HepG2 (cell line): Measurements from ENCODE around the gene MIB2. TPM values are rescaled to one million over a fixed set of nuclear protein-coding genes. Genes with fewer than 3 reads are reported as not detected.

ENCODE experiments used
- ATAC-seq: fragments of 200-7000 bp; cut with Tn5 transposase; 3 replicates; pipeline ENCODE4 v1.9.1; 2020; ENCODE audit warnings: mild to moderate bottlenecking, moderate library complexity
- BruUV-seq: library from RNA; stranded (reverse); fragments of 400-500 nt; replicated peaks from 2 replicates; lab custom pipeline; 2021; lab: Mats Ljungman, UMichigan
- CTCF ChIA-PET: fragments of 300-600 bp; formaldehyde crosslinking; extraction: SDS; loops from one replicate; lab custom pipeline; 2021; ENCODE audit warnings: low total read pairs, inconsistent platforms, low intra/inter-chr PET ratio; lab: Yijun Ruan, JAX
- POLR2A ChIA-PET: fragments of 350-600 bp; sonication (Branson Sonifier 250); formaldehyde crosslinking; loops from one replicate; lab custom pipeline; 2020; ENCODE audit warnings: antibody characterized with exemption, inconsistent platforms; lab: Yijun Ruan, JAX
- DNase-seq: peaks from one replicate; pipeline ENCODE4 v3.0.0-alpha.2; 2015; ENCODE audit warnings: low spot score
- FAIRE-seq: peaks from 3 replicates; lab custom pipeline; 2011; peaks lifted over from hg19 to GRCh38; lab: Jason Lieb, UNC
- H2AFZ ChIP-seq: one replicate; pipeline ENCODE4 v1.6.1; 2011; ENCODE audit warnings: low read length, inconsistent platforms
- H3K27ac ChIP-seq: fragments of 300-600 bp; 3 replicates; pipeline ENCODE4 v1.8.0; 2011; ENCODE audit warnings: mixed run types, mild to moderate bottlenecking, mixed read lengths, low read length, inconsistent platforms; ENCODE audit not compliant: insufficient read depth; ENCODE audit errors: extremely low read length
- H3K27me3 ChIP-seq, 2 experiments: fragments of 200-600 bp in 1 of 2; 2 replicates in 1 of 2; 3 replicates in 1 of 2; pipeline versions ENCODE4 v1.6.0 to v1.8.0; 2011; ENCODE audit warnings: low read length in 2 of 2, mild to moderate bottlenecking in 2 of 2, moderate library complexity in 2 of 2, inconsistent platforms in 1 of 2; ENCODE audit not compliant: insufficient read depth in 2 of 2, control insufficient read depth in 1 of 2
- H3K36me3 ChIP-seq, 2 experiments: fragments of 200-600 bp in 1 of 2; replicated peaks in 1 of 2; 2 replicates in 1 of 2; 3 replicates in 1 of 2; pipeline versions ENCODE4 v1.5.1 to v1.8.0; 2011; ENCODE audit warnings: low read length in 2 of 2, inconsistent platforms in 1 of 2; ENCODE audit not compliant: insufficient read depth in 2 of 2, control insufficient read depth in 1 of 2
- H3K4me1 ChIP-seq: 2 replicates; pipeline ENCODE4 v1.5.1; 2012; ENCODE audit warnings: low read length, inconsistent platforms; ENCODE audit not compliant: insufficient read depth
- H3K4me2 ChIP-seq: 2 replicates; pipeline ENCODE4 v1.6.0; 2011; ENCODE audit warnings: low read depth, low read length, inconsistent platforms
- H3K4me3 ChIP-seq, 3 experiments: fragments of 200-600 bp in 1 of 3; sonication (generic), shearing (Covaris generic) in 1 of 3; replicated peaks in 1 of 3; 2 replicates each; pipeline ENCODE4 v1.5.1; 2011 to 2016; ENCODE audit warnings: low read length in 3 of 3, inconsistent platforms in 2 of 3, low read depth in 2 of 3, mild to moderate bottlenecking in 2 of 3, control low read depth in 1 of 3, mixed read lengths in 1 of 3; ENCODE audit not compliant: insufficient read depth in 1 of 3
- H3K79me2 ChIP-seq: one replicate; pipeline ENCODE4 v1.6.1; 2011; ENCODE audit warnings: low read length, inconsistent platforms; ENCODE audit not compliant: insufficient read depth
- H3K9ac ChIP-seq: 2 replicates; pipeline ENCODE4 v1.6.0; 2011; ENCODE audit warnings: mild to moderate bottlenecking, low read depth, low read length, inconsistent platforms; ENCODE audit not compliant: insufficient read depth
- H3K9me3 ChIP-seq: 2 replicates; pipeline ENCODE4 v1.5.1; 2012; ENCODE audit warnings: mild to moderate bottlenecking, low read length
- H4K20me1 ChIP-seq: 2 replicates; pipeline ENCODE4 v1.6.0; 2011; ENCODE audit warnings: inconsistent platforms, mild to moderate bottlenecking, low read length, moderate library complexity; ENCODE audit not compliant: insufficient read depth
- ATF1 ChIP-seq: IDR thresholded peaks from 2 replicates; pipeline ENCODE4 v1.6.1; 2016; ENCODE audit warnings: mild to moderate bottlenecking, control low read depth
- CAMTA2 ChIP-seq: sonication (generic); formaldehyde crosslinking; IDR thresholded peaks from 2 replicates; pipeline ENCODE4 v1.4.0; 2020; ENCODE audit warnings: mild to moderate bottlenecking, missing genetic modification reagents, borderline replicate concordance
- CBX2 ChIP-seq, 2 experiments: fragments of 200-600 bp in 1 of 2; sonication (generic); formaldehyde crosslinking in 1 of 2; IDR thresholded peaks; 2 replicates each; pipeline versions ENCODE4 v1.7.0 to v1.8.1; 2018 to 2022; ENCODE audit warnings: low read depth in 2 of 2, low read length in 1 of 2, mild to moderate bottlenecking in 1 of 2, missing genetic modification reagents in 1 of 2
- DMAP1 ChIP-seq: IDR thresholded peaks from 2 replicates; pipeline ENCODE4 v1.6.1; 2016
- DZIP1 ChIP-seq: sonication (generic); formaldehyde crosslinking; IDR thresholded peaks from 2 replicates; pipeline ENCODE4 v1.5.0; 2020; ENCODE audit warnings: mild to moderate bottlenecking, missing genetic modification reagents
- HIVEP1 ChIP-seq: sonication (generic); formaldehyde crosslinking; IDR thresholded peaks from 2 replicates; pipeline ENCODE4 v1.4.0; 2020; ENCODE audit warnings: mild to moderate bottlenecking, missing genetic modification reagents
- HNF1B ChIP-seq: sonication (generic); formaldehyde crosslinking; IDR thresholded peaks from 2 replicates; pipeline ENCODE4 v1.5.1; 2020; ENCODE audit warnings: mild to moderate bottlenecking, moderate library complexity, missing genetic modification reagents
- KAT2B ChIP-seq: fragments of 150-350 bp; IDR thresholded peaks from 2 replicates; pipeline ENCODE4 v1.6.1; 2014; ENCODE audit warnings: low read depth, low read length, borderline replicate concordance
- KMT2A ChIP-seq: sonication (generic); formaldehyde crosslinking; IDR thresholded peaks from 2 replicates; pipeline ENCODE4 v1.4.0; 2020; ENCODE audit warnings: missing genetic modification reagents
- LBX2 ChIP-seq: sonication (generic); formaldehyde crosslinking; IDR thresholded peaks from 2 replicates; pipeline ENCODE4 v1.5.0; 2020; ENCODE audit warnings: missing genetic modification reagents, mild to moderate bottlenecking, borderline replicate concordance
- PBX2 ChIP-seq: IDR thresholded peaks from 2 replicates; pipeline ENCODE4 v1.6.1; 2016; ENCODE audit warnings: control low read depth
- RAD21 ChIP-seq: fragments of 450-650 bp; formaldehyde crosslinking; IDR thresholded peaks from 2 replicates; pipeline ENCODE4 v1.5.0; 2020; ENCODE audit warnings: mild to moderate bottlenecking
- ZNF275 ChIP-seq: sonication (generic); formaldehyde crosslinking; IDR thresholded peaks from 2 replicates; pipeline ENCODE4 v1.8.0; 2022; ENCODE audit warnings: missing genetic modification reagents, mild to moderate bottlenecking, inconsistent platforms, borderline replicate concordance
- ZNF546 ChIP-seq: sonication (generic); formaldehyde crosslinking; conservative IDR thresholded peaks from 2 replicates; pipeline ENCODE4 v1.8.1; 2023; ENCODE audit warnings: mild to moderate bottlenecking, missing genetic modification reagents
- ZNF549 ChIP-seq: sonication (generic); formaldehyde crosslinking; IDR thresholded peaks from 2 replicates; pipeline ENCODE4 v1.5.0; 2020; ENCODE audit warnings: missing genetic modification reagents
- ZNF639 ChIP-seq: conservative IDR thresholded peaks from 2 replicates; pipeline ENCODE4 v1.6.1; 2018; ENCODE audit warnings: missing genetic modification reagents
- WGBS: methylation state at CpG from one replicate; pipeline ENCODE4 v1.1.6; 2017; ENCODE audit warnings: low lambda C conversion rate; 5-methylcytosine and 5-hydroxymethylcytosine counted together
- in situ Hi-C: cut with HindIII; loops from 2 replicates; pipeline ENCODE4 v1.10.0; 2017; ENCODE audit warnings: low pct_unique_long_range_greater_than_20kb; ENCODE audit not compliant: extremely low pct_ligation_motif_present
- intact Hi-C: fragments of 100-400 bp; cut with micrococcal nuclease; formaldehyde crosslinking; loops from one replicate; pipeline ENCODE4 v1.10.0; 2022; ENCODE audit not compliant: unreplicated experiment
- polyA plus RNA-seq, 8 experiments: library from polyadenylated mRNA; depleted of rRNA in 3 of 8; stranded (reverse) in 7 of 8; unstranded in 1 of 8; fragments of >200 nt; fragmentation: Illumina TruSeq in 4 of 8; extraction: Trizol in 4 of 8; gene quantifications; 2 replicates each; pipeline versions ENCODE4 v1.2.1 to v1.2.3, GENCODE V29; 2011 to 2016; ENCODE audit warnings: low read depth in 4 of 8, missing spikeins in 1 of 8, mixed read lengths in 1 of 8; ENCODE audit not compliant: insufficient read depth in 1 of 8
- total RNA-seq, 5 experiments: library from RNA; depleted of rRNA; stranded (reverse); fragments of >200 nt; fragmentation: Illumina TruSeq; extraction: Trizol; gene quantifications; 2 replicates each; pipeline ENCODE4 v1.2.3, GENCODE V29; 2016; ENCODE audit warnings: low read depth in 1 of 5

The MIB2 gene
- total and polyA plus RNA-seq, 2 of the 13 experiments (the other 11 are each of a cell fraction or from before 2014, with no cell fraction given) = 19.9 to 30.4 TPM

GRCh38 chr1:1567891-1568291, 47.4 kb upstream of the MIB2 start:
- Histone ChIP-seq H2AFZ (no peak overlapping the region), H3K4me3 (no peak overlapping the region), H3K27me3 (no peaks in the 10 kb centered on the region), H3K9me3 (no peaks in the 10 kb centered on the region), H3K36me3 (peaks cover 17 to 45% of the 10 kb centered on the region in 2 experiments), H3K79me2 (peaks cover 75% of the 10 kb centered on the region), H3K9ac (no peak overlapping the region), H4K20me1 (peaks cover 29% of the 10 kb centered on the region), H3K4me2 (no peak overlapping the region), H3K4me1 (peaks cover 14% of the 10 kb centered on the region), H3K27ac (no peak overlapping the region)
- CTCF ChIA-PET = no interaction called here
- BruUV-seq = no TSS peak
- no peak for ATAC-seq
- POLR2A ChIA-PET = no interaction called here
- no peak for TF ChIP-seq PBX2 (CRISPR knock-in tag)
- TF ChIP-seq CAMTA2 (CRISPR knock-in tag) = no peak
- TF ChIP-seq ZNF546 = no peak
- TF ChIP-seq CBX2 (IDR thresholded peaks at IDR 0.05; ENCODE audit: low read depth, low read length) = no peak
- no peak for TF ChIP-seq CBX2 (CRISPR knock-in tag; IDR thresholded peaks at IDR 0.05; ENCODE audit: low read depth)
- no peak for TF ChIP-seq KMT2A (CRISPR knock-in tag)
- TF ChIP-seq LBX2 = no peak
- no peak for TF ChIP-seq ZNF275 (CRISPR knock-in tag)
- TF ChIP-seq DMAP1 (CRISPR knock-in tag) = no peak
- no peak for TF ChIP-seq ZNF639 (CRISPR knock-in tag)
- no peak for TF ChIP-seq ATF1 (CRISPR knock-in tag)
- no peak for TF ChIP-seq ZNF549
- no peak for TF ChIP-seq RAD21 (CRISPR knock-in tag)
- TF ChIP-seq HIVEP1 (CRISPR knock-in tag) = no peak
- no peak for TF ChIP-seq HNF1B (CRISPR knock-in tag)
- TF ChIP-seq DZIP1 = no peak
- TF ChIP-seq KAT2B = no peak
- FAIRE-seq = no peak
- intact Hi-C loops = no loop called here
- 97% methylated on average over 10 of the region's 10 CpGs for WGBS
- DNase-seq = no peak
- in situ Hi-C loops = no loop called here
